H9 (cell line): ENCODE data around the gene IFITM1. TPM values are rescaled to one million over a fixed set of nuclear protein-coding genes. Genes with fewer than 3 reads are reported as not detected.
A peak's percentile ranks its signal among the peaks of the same experiment; 100 is the strongest.

Experiments used
- DNase-seq: peaks from one replicate; pipeline ENCODE4 v3.0.0-alpha.2; 2017
- H2AFZ ChIP-seq: one replicate; pipeline ENCODE4 v1.6.1; 2013; ENCODE audit warnings: mild to moderate bottlenecking, low read length, control low read depth, moderate library complexity
- H2AK5ac ChIP-seq: 2 replicates; pipeline ENCODE4 v1.6.1; 2013; ENCODE audit warnings: low read length, control low read depth, mixed read lengths; ENCODE audit not compliant: insufficient read length
- H2BK120ac ChIP-seq: one replicate; pipeline ENCODE4 v1.6.1; 2013; ENCODE audit warnings: low read depth, mild to moderate bottlenecking, low read length, control low read depth, inconsistent platforms; ENCODE audit not compliant: poor library complexity, severe bottlenecking
- H2BK12ac ChIP-seq: 2 replicates; pipeline ENCODE4 v1.6.1; 2013; ENCODE audit warnings: low read length, control low read depth, mixed read lengths, low read depth; ENCODE audit not compliant: insufficient read length
- H2BK15ac ChIP-seq: 2 replicates; pipeline ENCODE4 v1.6.1; 2013; ENCODE audit warnings: low read depth, low read length, control low read depth
- H2BK20ac ChIP-seq: one replicate; pipeline ENCODE4 v1.6.1; 2013; ENCODE audit warnings: low read depth, mild to moderate bottlenecking, low read length, control low read depth, inconsistent platforms; ENCODE audit not compliant: poor library complexity, severe bottlenecking
- H2BK5ac ChIP-seq: 2 replicates; pipeline ENCODE4 v1.6.1; 2013; ENCODE audit warnings: low read length, control low read depth, mixed read lengths; ENCODE audit not compliant: insufficient read length
- H3K14ac ChIP-seq: 2 replicates; pipeline ENCODE4 v1.6.1; 2013; ENCODE audit warnings: low read length, control low read depth; ENCODE audit not compliant: insufficient read depth
- H3K18ac ChIP-seq: 2 replicates; pipeline ENCODE4 v1.6.1; 2013; ENCODE audit warnings: low read depth, mild to moderate bottlenecking, mixed read lengths, low read length, control low read depth; ENCODE audit not compliant: insufficient read length
- H3K23ac ChIP-seq: 2 replicates; pipeline ENCODE4 v1.6.1; 2013; ENCODE audit warnings: low read length, control low read depth, mixed read lengths, low read depth; ENCODE audit not compliant: insufficient read length
- H3K23me2 ChIP-seq: 2 replicates; pipeline ENCODE4 v1.6.1; 2013; ENCODE audit warnings: low read depth, mild to moderate bottlenecking, mixed read lengths, low read length, control low read depth; ENCODE audit not compliant: insufficient read length, poor library complexity, severe bottlenecking
- H3K27ac ChIP-seq: 2 replicates; pipeline ENCODE4 v1.5.1; 2013; ENCODE audit warnings: low read length, control low read depth, mixed read lengths, low read depth; ENCODE audit not compliant: insufficient read length
- H3K27me3 ChIP-seq: 2 replicates; pipeline ENCODE4 v1.6.1; 2013; ENCODE audit warnings: low read length, control low read depth, inconsistent platforms; ENCODE audit not compliant: insufficient read depth
- H3K4ac ChIP-seq: 2 replicates; pipeline ENCODE4 v1.6.1; 2013; ENCODE audit warnings: low read depth, mild to moderate bottlenecking, control low read depth, inconsistent platforms, low read length, moderate library complexity
- H3K4me1 ChIP-seq: 2 replicates; pipeline ENCODE4 v1.6.1; 2013; ENCODE audit warnings: low read length, control low read depth, inconsistent platforms; ENCODE audit not compliant: insufficient read depth
- H3K4me2 ChIP-seq: 2 replicates; pipeline ENCODE4 v1.6.1; 2013; ENCODE audit warnings: low read length, control low read depth, mixed read lengths; ENCODE audit not compliant: insufficient read length, insufficient read depth
- H3K56ac ChIP-seq: 2 replicates; pipeline ENCODE4 v1.6.1; 2013; ENCODE audit warnings: low read depth, mild to moderate bottlenecking, mixed read lengths, low read length, control low read depth; ENCODE audit not compliant: insufficient read length
- H3K79me1 ChIP-seq: 2 replicates; pipeline ENCODE4 v1.6.1; 2013; ENCODE audit warnings: low read depth, mild to moderate bottlenecking, moderate library complexity, low read length, control low read depth, inconsistent platforms; ENCODE audit not compliant: insufficient read depth, poor library complexity, severe bottlenecking
- H3K79me2 ChIP-seq: 2 replicates; pipeline ENCODE4 v1.6.1; 2013; ENCODE audit warnings: low read length, control low read depth, inconsistent platforms; ENCODE audit not compliant: insufficient read depth
- H3K9ac ChIP-seq: 2 replicates; pipeline ENCODE4 v1.6.1; 2013; ENCODE audit warnings: low read length, control low read depth, mixed read lengths; ENCODE audit not compliant: insufficient read length; ENCODE audit errors: extremely low read depth
- H3K9me3 ChIP-seq: one replicate; pipeline ENCODE4 v1.6.1; 2013; ENCODE audit warnings: low read depth, low read length, inconsistent platforms; ENCODE audit not compliant: control insufficient read depth
- H3T11ph ChIP-seq: one replicate; pipeline ENCODE4 v1.6.1; 2013; ENCODE audit warnings: mild to moderate bottlenecking, low read length, control low read depth, inconsistent platforms
- H4K20me1 ChIP-seq: one replicate; pipeline ENCODE4 v1.6.1; 2013; ENCODE audit not compliant: control insufficient read depth, insufficient read length, insufficient read depth
- H4K5ac ChIP-seq: 2 replicates; pipeline ENCODE4 v1.6.1; 2013; ENCODE audit warnings: low read depth, mild to moderate bottlenecking, mixed read lengths, low read length, control low read depth; ENCODE audit not compliant: insufficient read length
- H4K8ac ChIP-seq: replicated peaks from 2 replicates; pipeline ENCODE4 v1.6.1; 2013; ENCODE audit warnings: low read length, control low read depth, mixed read lengths, low read depth; ENCODE audit not compliant: insufficient read length
- H4K91ac ChIP-seq: 2 replicates; pipeline ENCODE4 v1.6.1; 2013; ENCODE audit warnings: low read depth, mild to moderate bottlenecking, moderate library complexity, mixed read lengths, low read length, control low read depth; ENCODE audit not compliant: insufficient read length
- H3K27ac Mint-ChIP-seq, 3 experiments: 2 replicates in 2 of 3; 3 replicates in 1 of 3; pipeline ENCODE4 v1.8.0; 2020 to 2021; ENCODE audit warnings: mixed read lengths in 3 of 3, mild to moderate bottlenecking in 1 of 3, moderate library complexity in 1 of 3
- H3K27me3 Mint-ChIP-seq: 2 replicates; pipeline ENCODE4 v1.8.0; 2021; ENCODE audit warnings: low read depth, mild to moderate bottlenecking, moderate library complexity, mixed read lengths
- H3K36me3 Mint-ChIP-seq, 3 experiments: 2 replicates in 2 of 3; 3 replicates in 1 of 3; pipeline ENCODE4 v1.8.0; 2020 to 2021; ENCODE audit warnings: low read depth in 3 of 3, mixed read lengths in 3 of 3; ENCODE audit not compliant: insufficient read depth in 1 of 3
- H3K4me1 Mint-ChIP-seq, 2 experiments: 2 replicates each; pipeline ENCODE4 v1.8.0; 2020; ENCODE audit warnings: mixed read lengths in 2 of 2
- H3K4me3 Mint-ChIP-seq, 2 experiments: 2 replicates in 1 of 2; 3 replicates in 1 of 2; pipeline ENCODE4 v1.8.0; 2020 to 2021; ENCODE audit warnings: mild to moderate bottlenecking in 2 of 2, mixed read lengths in 2 of 2, moderate library complexity in 1 of 2
- H3K9me3 Mint-ChIP-seq, 2 experiments: 2 replicates in 1 of 2; 3 replicates in 1 of 2; pipeline ENCODE4 v1.8.0; 2020; ENCODE audit warnings: mild to moderate bottlenecking in 2 of 2, mixed read lengths in 2 of 2, moderate library complexity in 1 of 2
- CTCF ChIP-seq: fragments of 200-600 bp; sonication (generic); conservative IDR thresholded peaks from 3 replicates; pipeline ENCODE4 v1.8.0; 2021; ENCODE audit warnings: antibody characterized with exemption, mild to moderate bottlenecking
- WGBS: extraction: QIAGEN DNeasy Blood & Tissue Kit; methylation state at CpG from one replicate; pipeline ENCODE4 v1.1.7; 2013; ENCODE audit warnings: missing lambda C conversion rate, low lambda C conversion rate, mixed read lengths; ENCODE audit not compliant: insufficient read length; ENCODE audit errors: extremely low coverage; 5-methylcytosine and 5-hydroxymethylcytosine counted together
- total RNA-seq: library from RNA; stranded (reverse); gene quantifications from 2 replicates; pipeline ENCODE4 v1.2.1, GENCODE V29; 2021

IFITM1 gene
- total RNA-seq, 1 experiment from 2014 or later, result 500 TPM

GRCh38 chr11:272931-273198, 41.0 kb upstream of the IFITM1 start:
- peaks cover 3 to 5% of the 10 kb centered on the region in 2 experiments; a peak in 3 of 5 replicates for H3K9me3 Mint-ChIP-seq

More at GRCh38 chr11:272931-273198, 41.0 kb upstream of the IFITM1 start:
- Histone ChIP-seq H3K9ac (no peak overlapping the region), H2AFZ (no peak overlapping the region), H3K9me3 (no peaks in the 10 kb centered on the region), H3K4me1 (peaks cover 6% of the 10 kb centered on the region), H3K79me1 (no peaks in the 10 kb centered on the region), H3T11ph (no peak overlapping the region), H3K56ac (no peak overlapping the region), H4K20me1 (no peaks in the 10 kb centered on the region), H2BK15ac (no peak overlapping the region), H2BK20ac (no peak overlapping the region), H3K79me2 (no peaks in the 10 kb centered on the region), H2AK5ac (no peak overlapping the region), H2BK12ac (no peak overlapping the region), H4K91ac (no peak overlapping the region), H3K4me2 (no peak overlapping the region), H3K27me3 (no peaks in the 10 kb centered on the region), H2BK120ac (no peak overlapping the region), H2BK5ac (no peak overlapping the region), H3K18ac (no peak overlapping the region), H3K23ac (no peak overlapping the region), H3K14ac (no peak overlapping the region), H3K23me2 (no peaks in the 10 kb centered on the region), H3K4ac (no peak overlapping the region), H3K27ac (no peak overlapping the region), H4K8ac (no peak overlapping the region), H4K5ac (no peak overlapping the region)
- H3K4me1 Mint-ChIP-seq, result peaks cover 36 to 42% of the 10 kb centered on the region in 2 experiments
- TF ChIP-seq CTCF, result no peak
- H3K27me3 Mint-ChIP-seq, result peaks cover 11% of the 10 kb centered on the region
- DNase-seq, result no peak
- no peak overlapping the region for H3K4me3 Mint-ChIP-seq
- WGBS, result no CpG with 5 or more reads among the region's 6 CpGs
- peak overlapping the region in 1 of 3 experiments; percentile 48; a peak in 1 of 7 replicates for H3K27ac Mint-ChIP-seq
- H3K36me3 Mint-ChIP-seq, result no peaks in the 10 kb centered on the region; a peak in 1 of 7 replicates
